Suprapubic skin (tissue), 4 donors: ENCODE data around the gene CDC25B.

Experiments
- CTCF ChIP-seq, 2 donors: fragments of 200-600 bp in 1 of 2; fragments of 450-650 bp in 1 of 2; sonication (generic) in 1 of 2; IDR thresholded peaks; one replicate each; pipeline ENCODE4 v1.5.1; 2016 to 2019; ENCODE audit warnings: antibody characterized with exemption in 2 of 2, mild to moderate bottlenecking in 1 of 2, moderate library complexity in 1 of 2
- EP300 ChIP-seq: sonication (generic); formaldehyde crosslinking; IDR thresholded peaks from one replicate; pipeline ENCODE4 v1.6.1; 2017; ENCODE audit warnings: antibody characterized with exemption
- POLR2AphosphoS5 ChIP-seq, 3 donors: sonication (generic); formaldehyde crosslinking; IDR thresholded peaks; one replicate each; pipeline ENCODE4 v1.6.1; 2017; ENCODE audit warnings: antibody characterized with exemption in 3 of 3

- no peak for TF ChIP-seq POLR2AphosphoS5 (IDR thresholded peaks at IDR 0.05)
- TF ChIP-seq CTCF (IDR thresholded peaks at IDR 0.05) = no peak
- TF ChIP-seq EP300 = no peak
Measured at GRCh38 chr20:3760655-3761348, 35.3 kb upstream of the CDC25B start.
